Measurements from ENCODE around the gene DGKH.
"Not testable (repeated sequence)": the region's sequence is repeated elsewhere in the genome, so short reads cannot be mapped to it uniquely, and the experiment has no call there.

The DGKH gene

GRCh38 chr13:42173789-42174343, 125.4 kb downstream of the DGKH start:
- DNase-seq = no peak

GRCh38 chr13:42174344-42175162, 126.1 kb downstream of the DGKH start:
- no peak for DNase-seq

GRCh38 chr13:42176294-42176693, 127.8 kb downstream of the DGKH start:
- no peak for DNase-seq

- DNase-seq = no peak
These were observed 128.7 kb downstream of the DGKH start for GRCh38 chr13:42177189-42177588.

- DNase-seq = no peak
These were observed 133.0 kb downstream of the DGKH start for GRCh38 chr13:42181381-42181953.

GRCh38 chr13:42189061-42189460, 140.6 kb downstream of the DGKH start:
- no peak for DNase-seq

GRCh38 chr13:42190529-42190928, 142.1 kb downstream of the DGKH start:
- no peak for DNase-seq

- no peak for DNase-seq
These were observed 163.4 kb downstream of the DGKH start for GRCh38 chr13:42211704-42212464.

GRCh38 chr13:42214446-42214845, 166.0 kb downstream of the DGKH start:
- DNase-seq = no peak

- peak; percentile 67 for DNase-seq
These were observed 167.4 kb downstream of the DGKH start for GRCh38 chr13:42215578-42216421.

GRCh38 chr13:42216422-42216735, 167.9 kb downstream of the DGKH start:
- DNase-seq = no peak

GRCh38 chr13:42218576-42218975, 170.1 kb downstream of the DGKH start:
- DNase-seq = no peak

- no peak for DNase-seq
These were observed 170.6 kb downstream of the DGKH start for GRCh38 chr13:42219051-42219450.

- DNase-seq = no peak
These were observed 171.4 kb downstream of the DGKH start for GRCh38 chr13:42219876-42220275.

- DNase-seq = no peak
These were observed 172.8 kb downstream of the DGKH start for GRCh38 chr13:42221121-42221765.

- no peak for DNase-seq
These were observed 175.2 kb downstream of the DGKH start for GRCh38 chr13:42223681-42224080.

- peak; percentile 5 for DNase-seq
These were observed 176.6 kb downstream of the DGKH start for GRCh38 chr13:42225051-42225450.

- DNase-seq = not testable (repeated sequence)
These were observed 178.3 kb downstream of the DGKH start for GRCh38 chr13:42226759-42227158.

GRCh38 chr13:42228527-42228926, 180.1 kb downstream of the DGKH start:
- DNase-seq = no peak

GRCh38 chr13:42229287-42229686, 180.8 kb downstream of the DGKH start:
- DNase-seq = no peak

GRCh38 chr13:42232671-42233070, 184.2 kb downstream of the DGKH start:
- DNase-seq = no peak

GRCh38 chr13:42233726-42234125, 185.3 kb downstream of the DGKH start:
- no peak for DNase-seq

All from hematopoietic multipotent progenitor cell treated with erythropoietin and hydrocortisone succinate and interleukin-3 and kit ligand, for 6 days (in vitro differentiated cells).